NCI-H345 (cell line): ENCODE results near the gene PKD1L1.
"Not testable (repeated sequence)": the region's sequence is repeated elsewhere in the genome, so short reads cannot be mapped to it uniquely, and the experiment has no call there.

ENCODE experiments used
- DNase-seq: peaks from one replicate; lab custom pipeline; 2025; lab: John Stamatoyannopoulos, UW

Gene PKD1L1

GRCh38 chr7:47818796-47819606, 129.3 kb downstream of the PKD1L1 start:
- peak; percentile 67 for DNase-seq

GRCh38 chr7:47817917-47818316, 130.3 kb downstream of the PKD1L1 start:
- no peak for DNase-seq

- DNase-seq, result no peak
Observed at GRCh38 chr7:47816647-47817046, 131.6 kb downstream of the PKD1L1 start.

GRCh38 chr7:47815867-47816266, 132.4 kb downstream of the PKD1L1 start:
- DNase-seq, result no peak

GRCh38 chr7:47814905-47815613, 133.2 kb downstream of the PKD1L1 start:
- no peak for DNase-seq

GRCh38 chr7:47813620-47814260, 134.5 kb downstream of the PKD1L1 start:
- DNase-seq, result no peak

GRCh38 chr7:47812429-47813136, 135.7 kb downstream of the PKD1L1 start:
- no peak for DNase-seq

GRCh38 chr7:47811632-47812380, 136.5 kb downstream of the PKD1L1 start:
- no peak for DNase-seq

GRCh38 chr7:47809387-47809786, 138.9 kb downstream of the PKD1L1 start:
- DNase-seq, result peak; percentile 23

GRCh38 chr7:47808321-47808720, 139.9 kb downstream of the PKD1L1 start:
- no peak for DNase-seq

- DNase-seq, result no peak
Observed at GRCh38 chr7:47807756-47808155, 140.5 kb downstream of the PKD1L1 start.

- no peak for DNase-seq
Observed at GRCh38 chr7:47807126-47807525, 141.1 kb downstream of the PKD1L1 start.

- no peak for DNase-seq
Observed at GRCh38 chr7:47806701-47807103, 141.6 kb downstream of the PKD1L1 start.

- no peak for DNase-seq
Observed at GRCh38 chr7:47804767-47805545, 143.3 kb downstream of the PKD1L1 start.

- peak; percentile 31 for DNase-seq
Observed at GRCh38 chr7:47803846-47804245, 144.4 kb downstream of the PKD1L1 start.

- peak; percentile 64 for DNase-seq
Observed at GRCh38 chr7:47803025-47803424, 145.2 kb downstream of the PKD1L1 start.

- DNase-seq, result no peak
Observed at GRCh38 chr7:47801423-47801822, 146.8 kb downstream of the PKD1L1 start.

GRCh38 chr7:47799524-47799923, 148.7 kb downstream of the PKD1L1 start:
- no peak for DNase-seq

GRCh38 chr7:47796347-47796746, 151.9 kb downstream of the PKD1L1 start:
- no peak for DNase-seq

- no peak for DNase-seq
Observed at GRCh38 chr7:47795631-47796030, 152.6 kb downstream of the PKD1L1 start.

- not testable (repeated sequence) for DNase-seq
Observed at GRCh38 chr7:47795126-47795525, 153.1 kb downstream of the PKD1L1 start.
